ENCODE data around the gene ACVRL1.

The ACVRL1 gene

GRCh38 chr12:51937926-51938325, 30.6 kb downstream of the ACVRL1 start:
- in situ Hi-C loops (cut with MboI; ENCODE audit: low sequenced_read_pairs): no loop called here

- in situ Hi-C loops (cut with MboI; ENCODE audit: low sequenced_read_pairs): no loop called here
Observed at GRCh38 chr12:51938726-51939125, 31.4 kb downstream of the ACVRL1 start.

- in situ Hi-C loops (cut with MboI; ENCODE audit: low sequenced_read_pairs): no loop called here
Observed at GRCh38 chr12:51941011-51941581, 33.8 kb downstream of the ACVRL1 start.

- in situ Hi-C loops (cut with MboI; ENCODE audit: low sequenced_read_pairs): no loop called here
Observed at GRCh38 chr12:51941604-51942003, 34.3 kb downstream of the ACVRL1 start.

GRCh38 chr12:51942056-51942455, 34.8 kb downstream of the ACVRL1 start:
- in situ Hi-C loops (cut with MboI; ENCODE audit: low sequenced_read_pairs): no loop called here

- in situ Hi-C loops (cut with MboI; ENCODE audit: low sequenced_read_pairs): no loop called here
Observed at GRCh38 chr12:51942501-51943000, 35.2 kb downstream of the ACVRL1 start.

- in situ Hi-C loops (cut with MboI; ENCODE audit: low sequenced_read_pairs): no loop called here
Observed at GRCh38 chr12:51943346-51943745, 36.0 kb downstream of the ACVRL1 start.

GRCh38 chr12:51944608-51945233, 37.4 kb downstream of the ACVRL1 start:
- in situ Hi-C loops (cut with MboI; ENCODE audit: low sequenced_read_pairs): no loop called here

GRCh38 chr12:51947246-51947996, 40.1 kb downstream of the ACVRL1 start:
- in situ Hi-C loops (cut with MboI; ENCODE audit: low sequenced_read_pairs): no loop called here

GRCh38 chr12:51948066-51948465, 40.8 kb downstream of the ACVRL1 start:
- in situ Hi-C loops (cut with MboI; ENCODE audit: low sequenced_read_pairs): no loop called here

GRCh38 chr12:51949342-51950030, 42.2 kb downstream of the ACVRL1 start:
- in situ Hi-C loops (cut with MboI; ENCODE audit: low sequenced_read_pairs): no loop called here

- in situ Hi-C loops (cut with MboI; ENCODE audit: low sequenced_read_pairs): no loop called here
Observed at GRCh38 chr12:51950682-51951198, 43.4 kb downstream of the ACVRL1 start.

GRCh38 chr12:51951199-51951842, 44.0 kb downstream of the ACVRL1 start, which contains the start of gene ACVR1B:
ACVR1B (plus strand) TSS chr12:51951699; CDS start chr12:51951744, 45 bp downstream.
- in situ Hi-C loops (cut with MboI; ENCODE audit: low sequenced_read_pairs): no loop called here

- in situ Hi-C loops (cut with MboI; ENCODE audit: low sequenced_read_pairs): no loop called here
Observed at GRCh38 chr12:51951843-51952722, 44.8 kb downstream of the ACVRL1 start.

- in situ Hi-C loops (cut with MboI; ENCODE audit: low sequenced_read_pairs): no loop called here
Observed at GRCh38 chr12:51953089-51953488, 45.8 kb downstream of the ACVRL1 start.

GRCh38 chr12:51953864-51954263, 46.6 kb downstream of the ACVRL1 start:
- in situ Hi-C loops (cut with MboI; ENCODE audit: low sequenced_read_pairs): no loop called here

- in situ Hi-C loops (cut with MboI; ENCODE audit: low sequenced_read_pairs): no loop called here
Observed at GRCh38 chr12:51954561-51955361, 47.5 kb downstream of the ACVRL1 start.

GRCh38 chr12:51955702-51956101, 48.4 kb downstream of the ACVRL1 start:
- in situ Hi-C loops (cut with MboI; ENCODE audit: low sequenced_read_pairs): no loop called here

GRCh38 chr12:51958542-51958941, 51.2 kb downstream of the ACVRL1 start:
- in situ Hi-C loops (cut with MboI; ENCODE audit: low sequenced_read_pairs): no loop called here

Measured in HL-60/S4 treated with retinoic acid at 250 ng/mL for 4 days and 3 days (cell line).